C4-2B (cell line): ENCODE results near the gene SIRT7.

Source experiments
- H3K27ac ChIP-seq: fragments of 450-650 bp; 2 replicates; pipeline ENCODE4 v1.5.1; 2017
- CTCF ChIP-seq: fragments of 450-650 bp; conservative IDR thresholded peaks from 2 replicates; pipeline ENCODE4 v1.5.1; 2017; ENCODE audit warnings: mild to moderate bottlenecking
- ZFX ChIP-seq: fragments of 450-650 bp; IDR thresholded peaks from 2 replicates; pipeline ENCODE4 v1.6.1; 2017

Gene SIRT7

GRCh38 chr17:81918832-81919545 is 1.0 kb upstream of the SIRT7 start:
- peak overlapping the region; percentile 82; the same call in 1 of the 2 replicates for H3K27ac ChIP-seq
- no peak for TF ChIP-seq CTCF
- no peak for TF ChIP-seq ZFX

GRCh38 chr17:81918333-81918669 is 325 bp upstream of the SIRT7 start:
- H3K27ac ChIP-seq = peak overlapping the region; percentile 82

- H3K27ac ChIP-seq = peak overlapping the region; percentile 82
- TF ChIP-seq ZFX (no peak), CTCF (no peak)
Measured at GRCh38 chr17:81916234-81917001, 1.6 kb downstream of the SIRT7 start.

GRCh38 chr17:81915331-81915730 is 2.6 kb downstream of the SIRT7 start:
- TF ChIP-seq CTCF (no peak), ZFX (no peak)
- H3K27ac ChIP-seq = no peak overlapping the region; the same call in 1 of the 2 replicates

GRCh38 chr17:81914103-81914850 is 3.7 kb downstream of the SIRT7 start:
- TF ChIP-seq ZFX (no peak), CTCF (no peak)
- H3K27ac ChIP-seq = no peak overlapping the region

- no peak overlapping the region for H3K27ac ChIP-seq
- TF ChIP-seq ZFX (no peak), CTCF (no peak)
Measured at GRCh38 chr17:81913394-81914102, 4.4 kb downstream of the SIRT7 start.

- TF ChIP-seq CTCF = no peak
- no peak for TF ChIP-seq ZFX
- peak overlapping the region; percentile 57 for H3K27ac ChIP-seq
Measured at GRCh38 chr17:81912441-81913309, 5.3 kb downstream of the SIRT7 start.
